Fibroblast of villous mesenchyme (primary cell): ENCODE measurements around the gene CUTC. TPM values are rescaled to one million over a fixed set of nuclear protein-coding genes. Genes with fewer than 3 reads are reported as not detected.
"Not testable (repeated sequence)": the region's sequence is repeated elsewhere in the genome, so short reads cannot be mapped to it uniquely, and the experiment has no call there.

Source experiments
- DNase-seq: peaks from one replicate; pipeline ENCODE4 v3.0.0-alpha.2; 2010; ENCODE audit warnings: low read depth
- H3K4me3 ChIP-seq: 2 replicates; pipeline ENCODE4 v1.5.1; 2011; ENCODE audit warnings: low read depth, mild to moderate bottlenecking, low read length
- CTCF ChIP-seq: IDR thresholded peaks from 2 replicates; pipeline ENCODE4 v1.5.1; 2012; ENCODE audit warnings: low read depth, mild to moderate bottlenecking, low read length; ENCODE audit not compliant: insufficient read depth
- total RNA-seq: library from RNA; depleted of rRNA; stranded (reverse); fragments of >200 nt; gene quantifications from 2 replicates; pipeline ENCODE4 v1.2.3, GENCODE V29; 2012

The CUTC gene
- total RNA-seq, 1 donor: 19.0 TPM

- no peak for DNase-seq
- no peak for TF ChIP-seq CTCF
- H3K4me3 ChIP-seq: no peak overlapping the region
Observed at GRCh38 chr10:99720387-99720786, 11.6 kb upstream of the CUTC start.

GRCh38 chr10:99730026-99730425 is 2.0 kb upstream of the CUTC start:
- no peak overlapping the region for H3K4me3 ChIP-seq
- no peak for TF ChIP-seq CTCF
- DNase-seq: peak; percentile 38

GRCh38 chr10:99731306-99732032 is 565 bp upstream of the CUTC start:
- DNase-seq: no peak
- no peak for TF ChIP-seq CTCF
- H3K4me3 ChIP-seq: peak overlapping the region; percentile 89

GRCh38 chr10:99733366-99733765 is 1.3 kb downstream of the CUTC start:
- H3K4me3 ChIP-seq: peak overlapping the region; percentile 89
- TF ChIP-seq CTCF: no peak
- DNase-seq: peak; percentile 24

GRCh38 chr10:99734111-99734510 is 2.1 kb downstream of the CUTC start:
- not testable (repeated sequence) for H3K4me3 ChIP-seq, DNase-seq

GRCh38 chr10:99740260-99740659 is 8.2 kb downstream of the CUTC start:
- no peak for TF ChIP-seq CTCF
- no peak overlapping the region for H3K4me3 ChIP-seq
- no peak for DNase-seq

GRCh38 chr10:99740933-99741559 is 9.0 kb downstream of the CUTC start:
- TF ChIP-seq CTCF: no peak
- DNase-seq: peak; percentile 30
- H3K4me3 ChIP-seq: no peak overlapping the region
